ENCODE results near the gene WWTR1. TPM values are rescaled to one million over a fixed set of nuclear protein-coding genes. Genes with fewer than 3 reads are reported as not detected.

Gene WWTR1
- total and polyA plus RNA-seq, 2 of the 4 experiments (the other 2 are of a cell fraction): 38.9 to 65.3 TPM

- no peak overlapping the region for H2AFZ ChIP-seq (replicated peaks; ENCODE audit: low read length, poor library complexity)
- H2BK15ac ChIP-seq (ENCODE audit: low read depth, low read length): no peak overlapping the region
- H3K18ac ChIP-seq (ENCODE audit: low read depth, low read length): peak overlapping the region; percentile 46; the same call in 1 of the 2 replicates
- H3K56ac ChIP-seq (ENCODE audit: extremely low read depth, insufficient read depth, low read length): no peak overlapping the region
- peaks cover 90% of the 10 kb centered on the region for H4K20me1 ChIP-seq (ENCODE audit: insufficient read depth, low read length)
- peaks cover 11% of the 10 kb centered on the region for H3K36me3 ChIP-seq (ENCODE audit: control insufficient read depth, insufficient read depth, low read length)
- peak overlapping the region; percentile 7 for H2BK5ac ChIP-seq (ENCODE audit: low read depth, low read length, poor library complexity, severe bottlenecking)
- DNase-seq (peak; percentile 59), ATAC-seq (ENCODE audit: low read depth) (peak; percentile 53)
- no TSS peak for BruUV-seq (replicated peaks)
- H3K9me1 ChIP-seq (ENCODE audit: insufficient read depth, low read length): peaks cover 31% of the 10 kb centered on the region
- 0 out of 2 replicates have a peak overlapping the region, but pooled peaks have one; percentile 23 for H4K91ac ChIP-seq (ENCODE audit: insufficient read depth, low read depth, low read length)
- no peak overlapping the region for H4K8ac ChIP-seq (ENCODE audit: low read depth in 2 of 2, low read length in 2 of 2)
- no peak overlapping the region for H3K23ac ChIP-seq (ENCODE audit: low read depth, low read length)
- in situ Hi-C loops (cut with MboI; ENCODE audit: low sequenced_read_pairs): no loop called here
- TF ChIP-seq RAD21 (IDR thresholded peaks at IDR 0.05; ENCODE audit: low read length) (no peak), CEBPB (IDR thresholded peaks at IDR 0.05; ENCODE audit: low read depth, low read length) (0 out of 2 replicates have a peak, but pooled peaks have one; percentile 21)
- no peak overlapping the region; the same call in 1 of the 2 replicates for H3K9ac ChIP-seq (ENCODE audit: low read depth, low read length)
- H3K27ac ChIP-seq (ENCODE audit: insufficient read depth, low read length): peak overlapping the region; percentile 81; the same call in 1 of the 2 replicates
- H3K4me3 ChIP-seq (ENCODE audit: insufficient read depth, low read depth, low read length): no peak overlapping the region
- 100% methylated on average over 1 of the region's 6 CpGs; no CpG with 5 or more reads in 1 of the 2 experiments for WGBS, 2 experiments (ENCODE audit: extremely low coverage in 2 of 2, insufficient read length in 1 of 2)
- no peaks in the 10 kb centered on the region for H3K9me3 ChIP-seq (ENCODE audit: control insufficient read depth, insufficient read depth, low read length)
- CTCF ChIA-PET: interaction anchor here (0.6 kb wide), 1 partner anchor 143 kb away, joined by 3 read pairs; no protein-coding TSS in a partner anchor
- H3K14ac ChIP-seq (replicated peaks; ENCODE audit: low read depth, low read length): no peak overlapping the region
- no peaks in the 10 kb centered on the region for H3K27me3 ChIP-seq (ENCODE audit: control insufficient read depth, insufficient read depth, low read length)
- H3K4ac ChIP-seq (ENCODE audit: low read depth, low read length): no peak overlapping the region
- intact Hi-C loops (cut with micrococcal nuclease): no loop called here
- H2AK5ac ChIP-seq (ENCODE audit: low read depth, low read length): no peak overlapping the region
- dilution Hi-C loops (cut with HindIII; ENCODE audit: low sequenced_read_pairs, unreplicated experiment): no loop called here
- POLR2A ChIA-PET (ENCODE audit: unreplicated experiment): no interaction called here
- peaks cover 19% of the 10 kb centered on the region for H3K4me1 ChIP-seq (ENCODE audit: control insufficient read depth, insufficient read depth, low read length)
- no peak overlapping the region for H2AK9ac ChIP-seq (replicated peaks; ENCODE audit: low read depth, low read length, poor library complexity)
- no peak overlapping the region for H2BK120ac ChIP-seq (ENCODE audit: low read depth, low read length)
- peaks cover 46 to 90% of the 10 kb centered on the region in 2 experiments for H3K79me1 ChIP-seq (ENCODE audit: low read depth in 1 of 2, low read length in 2 of 2)
- H4K5ac ChIP-seq (ENCODE audit: low read depth, low read length): 0 out of 2 replicates have a peak overlapping the region, but pooled peaks have one; percentile 48
- no peak overlapping the region for H2BK20ac ChIP-seq (ENCODE audit: low read depth, low read length)
- H3K4me2 ChIP-seq (ENCODE audit: low read depth, low read length): peak overlapping the region; percentile 77
Observed at GRCh38 chr3:149628957-149629670, 28.7 kb downstream of the WWTR1 start.

All from IMR-90 (cell line).